Calu3 (cell line): ENCODE results near the gene PFKFB2. TPM values are rescaled to one million over a fixed set of nuclear protein-coding genes. Genes with fewer than 3 reads are reported as not detected.

ENCODE experiments used
- BruUV-seq: library from RNA; stranded (reverse); fragments of 400-500 nt; replicated peaks from 2 replicates; lab custom pipeline; 2021; lab: Mats Ljungman, UMichigan
- CTCF ChIA-PET: fragments of 300-600 bp; sonication (Branson Sonifier 250); formaldehyde crosslinking; loops from one replicate; lab custom pipeline; 2022; ENCODE audit warnings: antibody characterized with exemption; lab: Charles Lee
- DNase-seq: peaks from one replicate; pipeline ENCODE4 v3.0.0; 2022
- H3K27ac Mint-ChIP-seq: one replicate; pipeline ENCODE4 v1.8.0; 2022; ENCODE audit warnings: mixed read lengths; ENCODE audit not compliant: unreplicated experiment
- H3K27me3 Mint-ChIP-seq: one replicate; pipeline ENCODE4 v1.8.0; 2022; ENCODE audit warnings: mixed read lengths; ENCODE audit not compliant: unreplicated experiment
- H3K36me3 Mint-ChIP-seq: one replicate; pipeline ENCODE4 v1.8.0; 2022; ENCODE audit warnings: mild to moderate bottlenecking, moderate library complexity, mixed read lengths; ENCODE audit not compliant: insufficient read depth, unreplicated experiment
- H3K4me1 Mint-ChIP-seq: one replicate; pipeline ENCODE4 v1.8.0; 2022; ENCODE audit warnings: mild to moderate bottlenecking, low read depth, mixed read lengths; ENCODE audit not compliant: unreplicated experiment
- H3K4me3 Mint-ChIP-seq: one replicate; pipeline ENCODE4 v1.8.0; 2022; ENCODE audit warnings: mild to moderate bottlenecking, low read depth, moderate library complexity, mixed read lengths; ENCODE audit not compliant: unreplicated experiment
- H3K9me3 Mint-ChIP-seq: one replicate; pipeline ENCODE4 v1.8.0; 2022; ENCODE audit warnings: low read depth, mixed read lengths; ENCODE audit not compliant: unreplicated experiment
- intact Hi-C: fragments of 100-400 bp; cut with micrococcal nuclease; formaldehyde crosslinking; loops from one replicate; pipeline ENCODE4 v1.10.0; 2022; ENCODE audit not compliant: unreplicated experiment
- total RNA-seq: library from RNA; stranded (reverse); gene quantifications from 2 replicates; pipeline ENCODE4 v1.2.3, GENCODE V29; 2022
- TF ChIP-seq, protein P1 (sequence below): fragments of 200-600 bp; IDR thresholded peaks from one replicate; pipeline ENCODE4 v1.8.0; 2022; ENCODE audit warnings: antibody characterized with exemption; ENCODE audit not compliant: unreplicated experiment

Gene PFKFB2
- total RNA-seq, 1 experiment from 2014 or later: 54.4 TPM

DNA sequence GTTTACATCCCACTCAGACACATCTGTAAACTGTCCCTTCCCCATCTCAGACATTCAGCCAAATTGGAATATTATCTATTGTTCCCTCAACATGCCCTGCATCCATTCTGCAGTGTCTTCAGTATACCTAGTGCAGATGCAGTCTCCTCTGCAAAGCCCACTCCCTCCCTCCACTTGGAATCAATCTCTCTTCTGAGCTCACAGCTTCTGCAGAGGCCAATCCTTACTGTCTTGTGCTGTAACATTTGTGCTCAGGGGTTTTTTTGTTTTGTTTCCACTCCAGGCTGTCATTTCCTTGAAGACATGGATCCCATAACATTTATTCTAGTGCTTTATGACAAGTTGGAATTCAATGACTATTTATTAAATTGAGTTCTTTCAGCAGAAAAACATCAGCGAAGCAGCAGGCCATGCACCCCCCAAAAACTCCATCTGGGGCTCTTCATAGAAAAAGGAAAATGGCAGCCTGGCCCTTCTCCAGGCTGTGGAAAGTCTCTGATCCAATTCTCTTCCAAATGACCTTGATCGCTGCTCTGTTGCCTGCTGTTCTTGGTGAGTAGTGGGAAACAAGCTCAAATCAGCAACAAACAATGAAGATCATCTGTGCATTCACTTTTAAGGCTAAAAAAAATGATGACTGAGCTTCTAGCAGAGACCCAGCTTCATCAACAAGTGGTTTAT, 59.7 kb downstream of the PFKFB2 start:
- intact Hi-C loops: no loop called here
- TF ChIP-seq, protein P1, sequence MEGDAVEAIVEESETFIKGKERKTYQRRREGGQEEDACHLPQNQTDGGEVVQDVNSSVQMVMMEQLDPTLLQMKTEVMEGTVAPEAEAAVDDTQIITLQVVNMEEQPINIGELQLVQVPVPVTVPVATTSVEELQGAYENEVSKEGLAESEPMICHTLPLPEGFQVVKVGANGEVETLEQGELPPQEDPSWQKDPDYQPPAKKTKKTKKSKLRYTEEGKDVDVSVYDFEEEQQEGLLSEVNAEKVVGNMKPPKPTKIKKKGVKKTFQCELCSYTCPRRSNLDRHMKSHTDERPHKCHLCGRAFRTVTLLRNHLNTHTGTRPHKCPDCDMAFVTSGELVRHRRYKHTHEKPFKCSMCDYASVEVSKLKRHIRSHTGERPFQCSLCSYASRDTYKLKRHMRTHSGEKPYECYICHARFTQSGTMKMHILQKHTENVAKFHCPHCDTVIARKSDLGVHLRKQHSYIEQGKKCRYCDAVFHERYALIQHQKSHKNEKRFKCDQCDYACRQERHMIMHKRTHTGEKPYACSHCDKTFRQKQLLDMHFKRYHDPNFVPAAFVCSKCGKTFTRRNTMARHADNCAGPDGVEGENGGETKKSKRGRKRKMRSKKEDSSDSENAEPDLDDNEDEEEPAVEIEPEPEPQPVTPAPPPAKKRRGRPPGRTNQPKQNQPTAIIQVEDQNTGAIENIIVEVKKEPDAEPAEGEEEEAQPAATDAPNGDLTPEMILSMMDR: no peak
- BruUV-seq: no TSS peak
- no peak overlapping the region for H3K27ac Mint-ChIP-seq
- H3K4me3 Mint-ChIP-seq: no peak overlapping the region
- no peaks in the 10 kb centered on the region for H3K4me1 Mint-ChIP-seq
- H3K36me3 Mint-ChIP-seq: no peaks in the 10 kb centered on the region
- no peak for DNase-seq
- CTCF ChIA-PET: no interaction called here
- H3K27me3 Mint-ChIP-seq: no peaks in the 10 kb centered on the region
- H3K9me3 Mint-ChIP-seq: no peaks in the 10 kb centered on the region

DNA sequence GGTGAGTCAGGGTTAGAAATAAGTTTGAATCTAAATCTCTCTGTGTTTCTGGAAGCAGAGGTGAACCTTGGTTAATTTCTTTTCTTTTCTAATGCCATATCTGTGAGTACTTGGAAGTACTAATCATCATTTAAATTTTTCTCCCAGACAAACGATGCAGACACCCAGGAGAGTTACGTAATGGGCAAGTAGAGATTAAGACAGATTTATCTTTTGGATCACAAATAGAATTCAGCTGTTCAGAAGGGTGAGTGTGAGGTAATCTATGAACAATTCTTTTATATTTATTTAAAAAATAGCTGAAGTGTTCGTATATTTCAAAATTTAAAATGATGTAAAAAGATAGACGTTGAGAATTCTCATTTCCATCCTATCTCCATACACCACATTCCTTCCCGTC, 62.2 kb downstream of the PFKFB2 start:
- DNase-seq: no peak
- Mint-ChIP-seq H3K4me3 (no peak overlapping the region), H3K36me3 (no peaks in the 10 kb centered on the region), H3K27ac (no peak overlapping the region), H3K4me1 (no peaks in the 10 kb centered on the region), H3K9me3 (no peaks in the 10 kb centered on the region), H3K27me3 (no peaks in the 10 kb centered on the region)
- BruUV-seq: no TSS peak
- TF ChIP-seq, protein P1: no peak
- CTCF ChIA-PET: no interaction called here
- intact Hi-C loops: no loop called here

DNA sequence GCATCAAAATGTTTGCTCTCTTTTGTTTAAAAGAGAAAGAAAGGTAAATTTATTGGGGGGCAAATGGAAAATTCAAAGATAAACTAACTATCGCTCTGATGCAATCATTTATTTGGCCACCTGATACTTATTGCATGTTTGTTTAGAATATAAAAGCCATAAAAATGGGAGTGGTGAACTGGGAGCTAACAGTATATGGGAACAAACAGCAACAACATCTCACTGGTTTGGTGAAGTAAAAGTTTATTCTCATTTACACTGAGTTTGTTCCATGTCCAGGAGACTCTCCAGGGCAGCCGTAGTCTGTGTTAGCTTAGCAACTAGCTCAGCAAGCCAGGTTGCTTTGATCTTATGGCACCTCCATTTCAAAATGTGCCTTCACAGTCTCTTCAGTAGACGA, 71.3 kb downstream of the PFKFB2 start:
- no peak for DNase-seq
- no peaks in the 10 kb centered on the region for H3K4me1 Mint-ChIP-seq
- TF ChIP-seq, protein P1: no peak
- H3K27me3 Mint-ChIP-seq: no peaks in the 10 kb centered on the region
- H3K27ac Mint-ChIP-seq: no peak overlapping the region
- no peaks in the 10 kb centered on the region for H3K36me3 Mint-ChIP-seq
- intact Hi-C loops: no loop called here
- H3K9me3 Mint-ChIP-seq: peaks cover 8% of the 10 kb centered on the region
- no TSS peak for BruUV-seq
- no peak overlapping the region for H3K4me3 Mint-ChIP-seq
- CTCF ChIA-PET: no interaction called here

DNA sequence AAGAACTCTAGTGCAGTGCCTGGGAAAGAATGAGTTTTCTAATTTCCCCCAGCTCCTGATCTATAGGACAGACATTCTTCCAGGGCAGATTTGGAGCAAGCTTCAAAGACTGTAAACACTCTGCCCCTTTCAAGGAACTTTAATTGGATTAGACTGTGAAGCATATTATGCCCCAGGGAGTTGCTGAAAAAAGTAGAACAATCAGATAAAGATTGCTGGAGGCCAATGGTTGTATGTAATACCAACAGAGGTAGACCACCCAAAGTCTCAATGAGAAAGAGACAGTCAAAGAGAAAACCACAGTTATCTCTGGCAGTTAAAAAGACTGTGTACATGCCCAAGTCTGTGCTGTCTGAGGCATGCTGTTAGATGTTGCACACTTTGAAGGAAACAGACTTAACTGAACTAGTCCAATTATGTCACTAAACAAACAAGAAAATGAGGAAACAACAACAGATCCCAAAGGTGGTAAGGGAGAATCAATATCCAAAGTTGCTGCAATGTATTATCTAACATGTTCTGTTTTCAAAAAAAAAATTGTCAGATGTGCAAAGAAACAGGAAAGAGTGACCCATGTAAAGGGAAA, 75.4 kb downstream of the PFKFB2 start:
- DNase-seq: no peak
- no TSS peak for BruUV-seq
- no peak overlapping the region for H3K4me3 Mint-ChIP-seq
- no peaks in the 10 kb centered on the region for H3K27me3 Mint-ChIP-seq
- TF ChIP-seq, protein P1: no peak
- H3K27ac Mint-ChIP-seq: no peak overlapping the region
- CTCF ChIA-PET: no interaction called here
- H3K4me1 Mint-ChIP-seq: no peaks in the 10 kb centered on the region
- intact Hi-C loops: no loop called here
- peaks cover 9% of the 10 kb centered on the region for H3K9me3 Mint-ChIP-seq
- H3K36me3 Mint-ChIP-seq: no peaks in the 10 kb centered on the region
